Neural progenitor cell (in vitro differentiated cells): ENCODE data around the gene UGP2. TPM values are rescaled to one million over a fixed set of nuclear protein-coding genes. Genes with fewer than 3 reads are reported as not detected.

Experiments
- DNase-seq: peaks from one replicate; pipeline ENCODE4 v3.0.0-alpha.2; 2016; ENCODE audit warnings: low spot score
- H2AFZ ChIP-seq: fragments of 200-600 bp; sonication (generic); replicated peaks from 2 replicates; pipeline ENCODE4 v1.6.1; 2016; ENCODE audit warnings: antibody characterized with exemption
- H3F3A ChIP-seq: fragments of 200-600 bp; sonication (generic); 2 replicates; pipeline ENCODE4 v1.6.1; 2016; ENCODE audit warnings: antibody characterized with exemption, low read depth
- H3K27ac ChIP-seq: fragments of 200-600 bp; sonication (generic); 2 replicates; pipeline ENCODE4 v1.5.1; 2016; ENCODE audit warnings: mild to moderate bottlenecking
- H3K27me3 ChIP-seq: fragments of 200-600 bp; sonication (generic); 2 replicates; pipeline ENCODE4 v1.6.1; 2016; ENCODE audit warnings: mild to moderate bottlenecking, moderate library complexity
- H3K36me3 ChIP-seq: fragments of 200-600 bp; sonication (generic); 2 replicates; pipeline ENCODE4 v1.5.1; 2016
- H3K4me1 ChIP-seq: fragments of 200-600 bp; sonication (generic); 2 replicates; pipeline ENCODE4 v1.6.1; 2016; ENCODE audit warnings: mixed run types
- H3K4me2 ChIP-seq: fragments of 200-600 bp; sonication (generic); 2 replicates; pipeline ENCODE4 v1.6.1; 2016
- H3K4me3 ChIP-seq: fragments of 200-600 bp; sonication (generic); 2 replicates; pipeline ENCODE4 v1.5.1; 2016
- H3K79me2 ChIP-seq: fragments of 200-600 bp; sonication (generic); 2 replicates; pipeline ENCODE4 v1.6.1; 2016; ENCODE audit warnings: low read depth
- H3K9ac ChIP-seq: fragments of 200-600 bp; sonication (generic); 2 replicates; pipeline ENCODE4 v1.6.1; 2016
- H3K9me3 ChIP-seq: fragments of 200-600 bp; sonication (generic); 2 replicates; pipeline ENCODE4 v1.5.1; 2016; ENCODE audit warnings: low read depth
- H4K20me1 ChIP-seq: fragments of 200-600 bp; sonication (generic); 2 replicates; pipeline ENCODE4 v1.6.1; 2016; ENCODE audit warnings: low read depth
- H3K27ac Mint-ChIP-seq: 3 replicates; pipeline ENCODE4 v1.8.0; 2021; ENCODE audit warnings: mixed read lengths
- H3K27me3 Mint-ChIP-seq: 2 replicates; pipeline ENCODE4 v1.8.0; 2022; ENCODE audit warnings: low read depth, mild to moderate bottlenecking, inconsistent platforms, moderate library complexity, mixed read lengths; ENCODE audit not compliant: insufficient read depth
- H3K36me3 Mint-ChIP-seq: 3 replicates; pipeline ENCODE4 v1.8.0; 2021; ENCODE audit warnings: mixed read lengths
- H3K4me1 Mint-ChIP-seq: 3 replicates; pipeline ENCODE4 v1.8.0; 2021; ENCODE audit warnings: mixed read lengths
- H3K4me3 Mint-ChIP-seq: 3 replicates; pipeline ENCODE4 v1.8.0; 2021; ENCODE audit warnings: mild to moderate bottlenecking, moderate library complexity, mixed read lengths
- H3K9me3 Mint-ChIP-seq: 3 replicates; pipeline ENCODE4 v1.8.0; 2020; ENCODE audit warnings: mixed read lengths
- CTCF ChIP-seq: fragments of 200-600 bp; sonication (generic); IDR thresholded peaks from 2 replicates; pipeline ENCODE4 v1.5.1; 2017; ENCODE audit warnings: antibody characterized with exemption, mild to moderate bottlenecking
- EZH2 ChIP-seq: fragments of 200-600 bp; sonication (generic); IDR thresholded peaks from 2 replicates; pipeline ENCODE4 v1.6.1; 2017; ENCODE audit warnings: antibody characterized with exemption, mild to moderate bottlenecking, moderate library complexity
- EZH2phosphoT487 ChIP-seq: fragments of 200-600 bp; sonication (generic); IDR thresholded peaks from 2 replicates; pipeline ENCODE4 v1.6.1; 2017; ENCODE audit warnings: antibody characterized with exemption
- total RNA-seq: library from RNA; depleted of rRNA; stranded (reverse); fragments of >200 nt; gene quantifications from 2 replicates; pipeline ENCODE4 v1.2.3, GENCODE V29; 2015; ENCODE audit warnings: low replicate concordance

Gene UGP2
- total RNA-seq, 1 donor from 2014 or later, result 126 TPM

- no peaks in the 10 kb centered on the region for H3K27me3 ChIP-seq
- no peak overlapping the region for H3K4me3 ChIP-seq
- TF ChIP-seq EZH2 (no peak), CTCF (no peak), EZH2phosphoT487 (no peak)
- peaks cover 10% of the 10 kb centered on the region for H3K79me2 ChIP-seq
- Mint-ChIP-seq H3K36me3 (no peaks in the 10 kb centered on the region), H3K27ac (no peak overlapping the region), H3K4me1 (peaks cover 8% of the 10 kb centered on the region), H3K9me3 (no peaks in the 10 kb centered on the region), H3K27me3 (peaks cover 4% of the 10 kb centered on the region), H3K4me3 (no peak overlapping the region)
- H3F3A ChIP-seq, result peaks cover 28% of the 10 kb centered on the region
- H4K20me1 ChIP-seq, result no peaks in the 10 kb centered on the region
- no peaks in the 10 kb centered on the region for H3K36me3 ChIP-seq
- no peak for DNase-seq
- no peak overlapping the region for H3K4me2 ChIP-seq
- H3K4me1 ChIP-seq, result peaks cover 7% of the 10 kb centered on the region
- H3K27ac ChIP-seq, result no peak overlapping the region
- no peak overlapping the region for H2AFZ ChIP-seq
- H3K9me3 ChIP-seq, result no peaks in the 10 kb centered on the region
- no peak overlapping the region for H3K9ac ChIP-seq
Measured at GRCh38 chr2:63837036-63837594, 4.6 kb upstream of the UGP2 start.

GRCh38 chr2:63840081-63840784, 1.5 kb upstream of the UGP2 start:
- H3K27me3 Mint-ChIP-seq, result peaks cover 4% of the 10 kb centered on the region
- peaks cover 41% of the 10 kb centered on the region for H3K79me2 ChIP-seq

GRCh38 chr2:63840785-63841253, 877 bp upstream of the UGP2 start:
- H3K79me2 ChIP-seq, result peaks cover 47% of the 10 kb centered on the region
- Mint-ChIP-seq H3K27me3 (peaks cover 4% of the 10 kb centered on the region), H3K4me1 (peaks cover 26% of the 10 kb centered on the region), H3K36me3 (peaks cover 5% of the 10 kb centered on the region), H3K27ac (peak overlapping the region; percentile 96), H3K4me3 (peak overlapping the region; percentile 96), H3K9me3 (no peaks in the 10 kb centered on the region)
- peak overlapping the region; percentile 94 for H3K4me2 ChIP-seq
- H3K9ac ChIP-seq, result peak overlapping the region; percentile 55
- H3K4me3 ChIP-seq, result peak overlapping the region; percentile 76
- H3K4me1 ChIP-seq, result peaks cover 28% of the 10 kb centered on the region
- H2AFZ ChIP-seq, result peak overlapping the region; percentile 57
- DNase-seq, result peak; percentile 100
- no peaks in the 10 kb centered on the region for H3K27me3 ChIP-seq
- peaks cover 35% of the 10 kb centered on the region for H3F3A ChIP-seq
- H4K20me1 ChIP-seq, result no peaks in the 10 kb centered on the region
- TF ChIP-seq CTCF (no peak), EZH2 (peak; percentile 5)
- H3K9me3 ChIP-seq, result no peaks in the 10 kb centered on the region
- H3K27ac ChIP-seq, result peak overlapping the region; percentile 98
- no peaks in the 10 kb centered on the region for H3K36me3 ChIP-seq

More at GRCh38 chr2:63840081-63840784, 1.5 kb upstream of the UGP2 start:
- Histone ChIP-seq H3F3A (peaks cover 35% of the 10 kb centered on the region), H2AFZ (peak overlapping the region; percentile 5), H3K4me3 (peak overlapping the region; percentile 76), H3K36me3 (no peaks in the 10 kb centered on the region), H4K20me1 (no peaks in the 10 kb centered on the region), H3K4me1 (peaks cover 23% of the 10 kb centered on the region), H3K9me3 (no peaks in the 10 kb centered on the region), H3K9ac (peak overlapping the region; percentile 24), H3K4me2 (peak overlapping the region; percentile 94), H3K27ac (peak overlapping the region; percentile 98), H3K27me3 (no peaks in the 10 kb centered on the region)
- Mint-ChIP-seq H3K9me3 (no peaks in the 10 kb centered on the region), H3K4me1 (peaks cover 26% of the 10 kb centered on the region), H3K4me3 (peak overlapping the region; percentile 96), H3K36me3 (no peaks in the 10 kb centered on the region), H3K27ac (peak overlapping the region; percentile 96)
- TF ChIP-seq EZH2phosphoT487 (no peak), EZH2 (peak; percentile 0)
- peak; percentile 91 for DNase-seq
